MM.1S (cell line): ENCODE measurements around the gene PRRC1.
A peak's percentile ranks its signal among the peaks of the same experiment; 100 is the strongest.

Experiments used
- CTCF ChIP-seq: fragments of 300-600 bp; sonication (generic); IDR thresholded peaks from 2 replicates; pipeline ENCODE4 v1.5.1; 2016; ENCODE audit warnings: antibody characterized with exemption, low read length, mixed read lengths
- EZH2 ChIP-seq: fragments of 300-600 bp; sonication (generic); optimal IDR thresholded peaks from 2 replicates; pipeline ENCODE3; 2017; ENCODE audit warnings: low read depth, mild to moderate bottlenecking, antibody characterized with exemption, low read length, mixed read lengths
- EZH2phosphoT487 ChIP-seq: fragments of 300-600 bp; sonication (generic); IDR thresholded peaks from 2 replicates; pipeline ENCODE4 v1.6.1; 2018; ENCODE audit warnings: antibody characterized with exemption, low read length

- peak; percentile 44 for TF ChIP-seq CTCF
- no peak for TF ChIP-seq EZH2phosphoT487
- TF ChIP-seq EZH2, result no peak
These were observed 19.2 kb downstream of the PRRC1 start for GRCh38 chr5:127536687-127537086.
